Measurements from ENCODE around the gene DOCK11. TPM values are rescaled to one million over a fixed set of nuclear protein-coding genes. Genes with fewer than 3 reads are reported as not detected.

Gene DOCK11
- total RNA-seq, 1 experiment from 2014 or later = 2.7 TPM

GRCh38 chrX:118669435-118669834, 173.8 kb downstream of the DOCK11 start:
- CTCF ChIA-PET = no interaction called here
- no peak for TF ChIP-seq CTCF (IDR thresholded peaks at IDR 0.05; ENCODE audit: insufficient read depth in 1 of 2, low read depth in 1 of 2, low read length in 1 of 2, severe bottlenecking in 1 of 2, unreplicated experiment in 1 of 2)
- intact Hi-C loops (cut with micrococcal nuclease; ENCODE audit: unreplicated experiment) = loop anchor here (5.0 kb wide), 1 partner anchor 58 kb away; the partner anchor contains the start of gene IL13RA1

GRCh38 chrX:118675326-118675965, 179.8 kb downstream of the DOCK11 start:
- intact Hi-C loops (cut with micrococcal nuclease; ENCODE audit: unreplicated experiment) = no loop called here
- no TSS peak for BruUV-seq (replicated peaks)
- POLR2A ChIA-PET = no interaction called here
- TF ChIP-seq CTCF (IDR thresholded peaks at IDR 0.05; ENCODE audit: insufficient read depth in 1 of 2, low read depth in 1 of 2, low read length in 1 of 2, severe bottlenecking in 1 of 2, unreplicated experiment in 1 of 2) = no peak
- H3K27me3 ChIP-seq (replicated peaks; ENCODE audit: control insufficient read depth, insufficient read depth, low read length) = no peaks in the 10 kb centered on the region
- Mint-ChIP-seq H3K4me1 (ENCODE audit: low read depth, unreplicated experiment) (no peaks in the 10 kb centered on the region), H3K36me3 (ENCODE audit: insufficient read depth, unreplicated experiment) (no peaks in the 10 kb centered on the region), H3K27ac (ENCODE audit: unreplicated experiment) (no peak overlapping the region), H3K9me3 (ENCODE audit: unreplicated experiment) (no peaks in the 10 kb centered on the region), H3K27me3 (ENCODE audit: insufficient read depth, unreplicated experiment) (no peaks in the 10 kb centered on the region), H3K4me3 (ENCODE audit: unreplicated experiment) (no peak overlapping the region)
- no peaks in the 10 kb centered on the region for H3K36me3 ChIP-seq (ENCODE audit: control insufficient read depth, insufficient read depth, low read length)
- CTCF ChIA-PET = interaction anchor here (1.1 kb wide), 1 partner anchor 29 kb away, joined by 3 read pairs; no protein-coding TSS in a partner anchor
- no peaks in the 10 kb centered on the region for H3K9me3 ChIP-seq
- DNase-seq = no peak
- no peaks in the 10 kb centered on the region for H3K4me1 ChIP-seq
- H3K4me3 ChIP-seq (ENCODE audit: low read depth, low read length) = no peak overlapping the region

More at GRCh38 chrX:118669435-118669834, 173.8 kb downstream of the DOCK11 start:
- H3K4me3 ChIP-seq (ENCODE audit: low read depth, low read length) = no peak overlapping the region
- POLR2A ChIA-PET = no interaction called here
- H3K27ac Mint-ChIP-seq (ENCODE audit: unreplicated experiment) = no peak overlapping the region
- H3K36me3 ChIP-seq (ENCODE audit: control insufficient read depth, insufficient read depth, low read length) = no peaks in the 10 kb centered on the region
- no peaks in the 10 kb centered on the region for H3K4me1 ChIP-seq
- no peak overlapping the region for H3K4me3 Mint-ChIP-seq (ENCODE audit: unreplicated experiment)
- no peaks in the 10 kb centered on the region for H3K27me3 Mint-ChIP-seq (ENCODE audit: insufficient read depth, unreplicated experiment)
- H3K4me1 Mint-ChIP-seq (ENCODE audit: low read depth, unreplicated experiment) = peaks cover 6% of the 10 kb centered on the region
- no peaks in the 10 kb centered on the region for H3K9me3 ChIP-seq
- H3K27me3 ChIP-seq (replicated peaks; ENCODE audit: control insufficient read depth, insufficient read depth, low read length) = no peaks in the 10 kb centered on the region
- no peaks in the 10 kb centered on the region for H3K9me3 Mint-ChIP-seq (ENCODE audit: unreplicated experiment)
- BruUV-seq (replicated peaks) = no TSS peak
- H3K36me3 Mint-ChIP-seq (ENCODE audit: insufficient read depth, unreplicated experiment) = no peaks in the 10 kb centered on the region
- no peak for DNase-seq

GRCh38 chrX:118675966-118676349, 180.3 kb downstream of the DOCK11 start:
- Mint-ChIP-seq H3K4me3 (ENCODE audit: unreplicated experiment) (no peak overlapping the region), H3K9me3 (ENCODE audit: unreplicated experiment) (no peaks in the 10 kb centered on the region), H3K4me1 (ENCODE audit: low read depth, unreplicated experiment) (no peaks in the 10 kb centered on the region), H3K36me3 (ENCODE audit: insufficient read depth, unreplicated experiment) (no peaks in the 10 kb centered on the region), H3K27me3 (ENCODE audit: insufficient read depth, unreplicated experiment) (no peaks in the 10 kb centered on the region), H3K27ac (ENCODE audit: unreplicated experiment) (no peak overlapping the region)
- Histone ChIP-seq H3K27me3 (replicated peaks; ENCODE audit: control insufficient read depth, insufficient read depth, low read length) (no peaks in the 10 kb centered on the region), H3K4me1 (no peaks in the 10 kb centered on the region), H3K4me3 (ENCODE audit: low read depth, low read length) (no peak overlapping the region), H3K36me3 (ENCODE audit: control insufficient read depth, insufficient read depth, low read length) (no peaks in the 10 kb centered on the region), H3K9me3 (no peaks in the 10 kb centered on the region)
- no TSS peak for BruUV-seq (replicated peaks)
- DNase-seq = no peak
- ChIA-PET POLR2A (no interaction called here), CTCF (interaction anchor here (1.1 kb wide), 1 partner anchor 29 kb away, joined by 3 read pairs; no protein-coding TSS in a partner anchor)
- intact Hi-C loops (cut with micrococcal nuclease; ENCODE audit: unreplicated experiment) = no loop called here
- no peak for TF ChIP-seq CTCF (IDR thresholded peaks at IDR 0.05; ENCODE audit: insufficient read depth in 1 of 2, low read depth in 1 of 2, low read length in 1 of 2, severe bottlenecking in 1 of 2, unreplicated experiment in 1 of 2)
